H1 (cell line): ENCODE measurements around the gene ZFAND3. TPM values are rescaled to one million over a fixed set of nuclear protein-coding genes. Genes with fewer than 3 reads are reported as not detected.

Experiments used
- BRCA1 ChIP-seq: IDR thresholded peaks from 2 replicates; pipeline ENCODE4 v1.6.1; 2012; ENCODE audit warnings: low read depth, low read length, improper control_type of control experiment
- MAFK ChIP-seq: IDR thresholded peaks from 2 replicates; pipeline ENCODE4 v1.6.1; 2012; ENCODE audit warnings: low read depth, mild to moderate bottlenecking, improper control_type of control experiment, low read length
- NANOG ChIP-seq: IDR thresholded peaks from 2 replicates; pipeline ENCODE4 v1.6.1; 2011; ENCODE audit warnings: low read length, low read depth, mild to moderate bottlenecking, inconsistent platforms; ENCODE audit not compliant: insufficient read depth, poor library complexity, severe bottlenecking
- RAD21 ChIP-seq, 2 experiments: IDR thresholded peaks in 1 of 2; conservative IDR thresholded peaks in 1 of 2; 2 replicates each; pipeline ENCODE4 v1.6.1; 2011; ENCODE audit warnings: low read depth in 2 of 2, low read length in 2 of 2, improper control_type of control experiment in 1 of 2, inconsistent platforms in 1 of 2, mild to moderate bottlenecking in 1 of 2, moderate library complexity in 1 of 2
- SP1 ChIP-seq: IDR thresholded peaks from 2 replicates; pipeline ENCODE4 v1.6.1; 2011; ENCODE audit warnings: low read depth, low read length
- polyA plus RNA-seq, 7 experiments: library from polyadenylated mRNA; depleted of rRNA in 3 of 7; stranded (reverse) in 5 of 7; unstranded in 2 of 7; fragments of >200 nt in 5 of 7; fragments of 200-250 nt in 2 of 7; gene quantifications; 1 replicate in 5 of 7; 2 replicates in 1 of 7; 4 replicates in 1 of 7; pipeline versions ENCODE4 v1.2.1 to v1.2.3, GENCODE V29; 2011 to 2013; ENCODE audit warnings: missing spikeins in 2 of 7, mixed read lengths in 2 of 7
- total RNA-seq: library from RNA; stranded (reverse); fragmentation: NEBNext Ultra II Directional; extraction: Animal tissue kit (Norgen Biotek cat#: 25700); gene quantifications from 2 replicates; pipeline ENCODE4 v1.2.1, GENCODE V29; 2021
- TF ChIP-seq, protein P1 (sequence below): fragments of 300-600 bp; sonication (generic); IDR thresholded peaks from 2 replicates; pipeline ENCODE4 v1.7.1; 2012; ENCODE audit warnings: low read length, moderate library complexity, mild to moderate bottlenecking, inconsistent platforms; ENCODE audit not compliant: insufficient replicate concordance

Gene ZFAND3
- total and polyA plus RNA-seq, 2 of the 8 experiments (the other 6 are each of a cell fraction or from before 2014, with no cell fraction given): 13.0 to 51.3 TPM

DNA sequence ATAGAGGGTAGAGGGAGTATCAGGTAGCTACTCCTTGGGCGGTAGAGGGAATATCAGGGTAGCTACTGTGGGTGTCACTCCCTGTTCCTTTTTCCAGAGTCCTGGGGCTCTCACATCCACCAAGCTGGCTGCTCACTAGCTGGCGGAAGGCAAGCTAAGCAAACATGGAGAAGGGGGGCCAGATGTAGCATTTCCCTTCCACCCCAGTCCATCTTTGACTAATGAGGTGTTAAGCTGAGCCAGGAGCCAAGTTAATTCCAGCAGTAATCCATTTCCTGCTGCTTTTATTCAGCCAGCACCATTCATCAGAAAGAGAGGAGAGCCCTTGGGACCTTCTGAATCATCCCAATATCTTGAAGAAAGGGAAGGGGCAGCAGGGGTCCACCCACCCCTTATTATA, 330.0 kb downstream of the ZFAND3 start (continued):
- TF ChIP-seq, protein P1, sequence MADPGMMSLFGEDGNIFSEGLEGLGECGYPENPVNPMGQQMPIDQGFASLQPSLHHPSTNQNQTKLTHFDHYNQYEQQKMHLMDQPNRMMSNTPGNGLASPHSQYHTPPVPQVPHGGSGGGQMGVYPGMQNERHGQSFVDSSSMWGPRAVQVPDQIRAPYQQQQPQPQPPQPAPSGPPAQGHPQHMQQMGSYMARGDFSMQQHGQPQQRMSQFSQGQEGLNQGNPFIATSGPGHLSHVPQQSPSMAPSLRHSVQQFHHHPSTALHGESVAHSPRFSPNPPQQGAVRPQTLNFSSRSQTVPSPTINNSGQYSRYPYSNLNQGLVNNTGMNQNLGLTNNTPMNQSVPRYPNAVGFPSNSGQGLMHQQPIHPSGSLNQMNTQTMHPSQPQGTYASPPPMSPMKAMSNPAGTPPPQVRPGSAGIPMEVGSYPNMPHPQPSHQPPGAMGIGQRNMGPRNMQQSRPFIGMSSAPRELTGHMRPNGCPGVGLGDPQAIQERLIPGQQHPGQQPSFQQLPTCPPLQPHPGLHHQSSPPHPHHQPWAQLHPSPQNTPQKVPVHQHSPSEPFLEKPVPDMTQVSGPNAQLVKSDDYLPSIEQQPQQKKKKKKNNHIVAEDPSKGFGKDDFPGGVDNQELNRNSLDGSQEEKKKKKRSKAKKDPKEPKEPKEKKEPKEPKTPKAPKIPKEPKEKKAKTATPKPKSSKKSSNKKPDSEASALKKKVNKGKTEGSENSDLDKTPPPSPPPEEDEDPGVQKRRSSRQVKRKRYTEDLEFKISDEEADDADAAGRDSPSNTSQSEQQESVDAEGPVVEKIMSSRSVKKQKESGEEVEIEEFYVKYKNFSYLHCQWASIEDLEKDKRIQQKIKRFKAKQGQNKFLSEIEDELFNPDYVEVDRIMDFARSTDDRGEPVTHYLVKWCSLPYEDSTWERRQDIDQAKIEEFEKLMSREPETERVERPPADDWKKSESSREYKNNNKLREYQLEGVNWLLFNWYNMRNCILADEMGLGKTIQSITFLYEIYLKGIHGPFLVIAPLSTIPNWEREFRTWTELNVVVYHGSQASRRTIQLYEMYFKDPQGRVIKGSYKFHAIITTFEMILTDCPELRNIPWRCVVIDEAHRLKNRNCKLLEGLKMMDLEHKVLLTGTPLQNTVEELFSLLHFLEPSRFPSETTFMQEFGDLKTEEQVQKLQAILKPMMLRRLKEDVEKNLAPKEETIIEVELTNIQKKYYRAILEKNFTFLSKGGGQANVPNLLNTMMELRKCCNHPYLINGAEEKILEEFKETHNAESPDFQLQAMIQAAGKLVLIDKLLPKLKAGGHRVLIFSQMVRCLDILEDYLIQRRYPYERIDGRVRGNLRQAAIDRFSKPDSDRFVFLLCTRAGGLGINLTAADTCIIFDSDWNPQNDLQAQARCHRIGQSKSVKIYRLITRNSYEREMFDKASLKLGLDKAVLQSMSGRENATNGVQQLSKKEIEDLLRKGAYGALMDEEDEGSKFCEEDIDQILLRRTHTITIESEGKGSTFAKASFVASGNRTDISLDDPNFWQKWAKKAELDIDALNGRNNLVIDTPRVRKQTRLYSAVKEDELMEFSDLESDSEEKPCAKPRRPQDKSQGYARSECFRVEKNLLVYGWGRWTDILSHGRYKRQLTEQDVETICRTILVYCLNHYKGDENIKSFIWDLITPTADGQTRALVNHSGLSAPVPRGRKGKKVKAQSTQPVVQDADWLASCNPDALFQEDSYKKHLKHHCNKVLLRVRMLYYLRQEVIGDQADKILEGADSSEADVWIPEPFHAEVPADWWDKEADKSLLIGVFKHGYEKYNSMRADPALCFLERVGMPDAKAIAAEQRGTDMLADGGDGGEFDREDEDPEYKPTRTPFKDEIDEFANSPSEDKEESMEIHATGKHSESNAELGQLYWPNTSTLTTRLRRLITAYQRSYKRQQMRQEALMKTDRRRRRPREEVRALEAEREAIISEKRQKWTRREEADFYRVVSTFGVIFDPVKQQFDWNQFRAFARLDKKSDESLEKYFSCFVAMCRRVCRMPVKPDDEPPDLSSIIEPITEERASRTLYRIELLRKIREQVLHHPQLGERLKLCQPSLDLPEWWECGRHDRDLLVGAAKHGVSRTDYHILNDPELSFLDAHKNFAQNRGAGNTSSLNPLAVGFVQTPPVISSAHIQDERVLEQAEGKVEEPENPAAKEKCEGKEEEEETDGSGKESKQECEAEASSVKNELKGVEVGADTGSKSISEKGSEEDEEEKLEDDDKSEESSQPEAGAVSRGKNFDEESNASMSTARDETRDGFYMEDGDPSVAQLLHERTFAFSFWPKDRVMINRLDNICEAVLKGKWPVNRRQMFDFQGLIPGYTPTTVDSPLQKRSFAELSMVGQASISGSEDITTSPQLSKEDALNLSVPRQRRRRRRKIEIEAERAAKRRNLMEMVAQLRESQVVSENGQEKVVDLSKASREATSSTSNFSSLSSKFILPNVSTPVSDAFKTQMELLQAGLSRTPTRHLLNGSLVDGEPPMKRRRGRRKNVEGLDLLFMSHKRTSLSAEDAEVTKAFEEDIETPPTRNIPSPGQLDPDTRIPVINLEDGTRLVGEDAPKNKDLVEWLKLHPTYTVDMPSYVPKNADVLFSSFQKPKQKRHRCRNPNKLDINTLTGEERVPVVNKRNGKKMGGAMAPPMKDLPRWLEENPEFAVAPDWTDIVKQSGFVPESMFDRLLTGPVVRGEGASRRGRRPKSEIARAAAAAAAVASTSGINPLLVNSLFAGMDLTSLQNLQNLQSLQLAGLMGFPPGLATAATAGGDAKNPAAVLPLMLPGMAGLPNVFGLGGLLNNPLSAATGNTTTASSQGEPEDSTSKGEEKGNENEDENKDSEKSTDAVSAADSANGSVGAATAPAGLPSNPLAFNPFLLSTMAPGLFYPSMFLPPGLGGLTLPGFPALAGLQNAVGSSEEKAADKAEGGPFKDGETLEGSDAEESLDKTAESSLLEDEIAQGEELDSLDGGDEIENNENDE: no peak
- TF ChIP-seq SP1: no peak
- TF ChIP-seq BRCA1: no peak
- TF ChIP-seq MAFK: no peak
- TF ChIP-seq RAD21 (IDR thresholded peaks at IDR 0.05 in 1 of 2, conservative IDR thresholded peaks at IDR 0.05 in 1 of 2; ENCODE audit: low read depth in 2 of 2, low read length in 2 of 2): no peak
- TF ChIP-seq NANOG: no peak
